HPDE6-E6E7 (cell line): Measurements from ENCODE around the gene CLDN12.

Source experiments
- DNase-seq: peaks from one replicate; pipeline ENCODE4 v3.0.0; 2011; ENCODE audit warnings: missing footprints; ENCODE audit errors: extremely low spot score

The CLDN12 gene

GRCh38 chr7:90403174-90404113, at the start of gene CLDN12:
CLDN12 (plus strand) TSS chr7:90403461; CDS start chr7:90412677, 9,216 bp downstream.
- DNase-seq, result peak; percentile 83

GRCh38 chr7:90383422-90383821, 19.8 kb upstream of the CLDN12 start:
- peak; percentile 47 for DNase-seq

- peak; percentile 23 for DNase-seq
Measured at GRCh38 chr7:90383861-90384260, 19.4 kb upstream of the CLDN12 start.

- no peak for DNase-seq
Measured at GRCh38 chr7:90384433-90384832, 18.8 kb upstream of the CLDN12 start.

GRCh38 chr7:90387470-90388240, 15.6 kb upstream of the CLDN12 start:
- DNase-seq, result no peak

GRCh38 chr7:90390926-90391325, 12.3 kb upstream of the CLDN12 start:
- no peak for DNase-seq

GRCh38 chr7:90391488-90391887, 11.8 kb upstream of the CLDN12 start:
- no peak for DNase-seq

GRCh38 chr7:90396420-90396819, 6.8 kb upstream of the CLDN12 start:
- DNase-seq, result no peak

- DNase-seq, result no peak
Measured at GRCh38 chr7:90401989-90402388, 1.3 kb upstream of the CLDN12 start.

GRCh38 chr7:90402785-90403173, 482 bp upstream of the CLDN12 start:
- no peak for DNase-seq

- DNase-seq, result no peak
Measured at GRCh38 chr7:90404777-90405176, 1.5 kb downstream of the CLDN12 start.

GRCh38 chr7:90407484-90407821, 4.2 kb downstream of the CLDN12 start:
- no peak for DNase-seq

- no peak for DNase-seq
Measured at GRCh38 chr7:90408142-90408541, 4.9 kb downstream of the CLDN12 start.

- no peak for DNase-seq
Measured at GRCh38 chr7:90409667-90410066, 6.4 kb downstream of the CLDN12 start.

GRCh38 chr7:90411510-90411909, 8.2 kb downstream of the CLDN12 start:
- DNase-seq, result peak; percentile 50

GRCh38 chr7:90412458-90413184, 9.4 kb downstream of the CLDN12 start:
- DNase-seq, result no peak

- DNase-seq, result no peak
Measured at GRCh38 chr7:90413185-90413528, 9.9 kb downstream of the CLDN12 start.

GRCh38 chr7:90421651-90422050, 18.4 kb downstream of the CLDN12 start:
- DNase-seq, result no peak

GRCh38 chr7:90424720-90425119, 21.5 kb downstream of the CLDN12 start:
- no peak for DNase-seq

GRCh38 chr7:90425376-90425775, 22.1 kb downstream of the CLDN12 start:
- DNase-seq, result peak; percentile 48

- no peak for DNase-seq
Measured at GRCh38 chr7:90430614-90431460, 27.6 kb downstream of the CLDN12 start.
